Epithelial cell of prostate (primary cell): ENCODE data around the gene DLG4.

Experiments
- DNase-seq: peaks from one replicate; pipeline ENCODE4 v3.0.0-alpha.2; 2011; ENCODE audit warnings: low read depth, low spot score
- H3K27ac ChIP-seq: fragments of 450-650 bp; 2 replicates; pipeline ENCODE4 v1.5.1; 2017; ENCODE audit warnings: mild to moderate bottlenecking

Gene DLG4

GRCh38 chr17:7219812-7220592, at the start of gene DLG4, which contains the start of gene ACADVL:
DLG4 (minus strand) TSS chr17:7219836.
ACADVL (plus strand) TSS chr17:7219938; CDS start chr17:7219985, 47 bp downstream.
- no peak for DNase-seq
- H3K27ac ChIP-seq = peak within 1 kb of the TSS; percentile 98

GRCh38 chr17:7266784-7267183, 47.1 kb upstream of the DLG4 start:
- no peak for DNase-seq
- peak overlapping the region; percentile 99 for H3K27ac ChIP-seq

DNA sequence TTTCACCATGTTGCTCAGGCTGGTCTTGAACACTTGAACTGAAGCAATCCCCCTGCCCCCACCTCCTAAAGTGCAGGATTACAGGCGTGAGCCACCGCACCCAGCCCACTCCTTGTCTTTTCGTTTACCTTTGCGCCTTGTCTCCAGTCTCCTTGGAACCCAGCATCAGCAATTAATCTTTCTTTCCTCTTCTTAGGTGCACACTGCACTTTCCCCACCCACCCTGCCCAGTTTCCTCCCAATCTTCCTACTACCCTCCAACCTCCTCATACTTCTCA, 44.1 kb upstream of the DLG4 start:
- DNase-seq = no peak
- peak overlapping the region; percentile 99 for H3K27ac ChIP-seq

GRCh38 chr17:7262935-7263800, 43.5 kb upstream of the DLG4 start:
- no peak for DNase-seq

GRCh38 chr17:7262192-7262934, 42.7 kb upstream of the DLG4 start, which contains the start of gene CLDN7:
CLDN7 (minus strand) TSS chr17:7262478; CDS start chr17:7262043, 435 bp downstream.
- H3K27ac ChIP-seq = peak within 1 kb of the TSS; percentile 99
- DNase-seq = no peak

More at GRCh38 chr17:7262935-7263800, 43.5 kb upstream of the DLG4 start:
- peak overlapping the region; percentile 99 for H3K27ac ChIP-seq

DNA sequence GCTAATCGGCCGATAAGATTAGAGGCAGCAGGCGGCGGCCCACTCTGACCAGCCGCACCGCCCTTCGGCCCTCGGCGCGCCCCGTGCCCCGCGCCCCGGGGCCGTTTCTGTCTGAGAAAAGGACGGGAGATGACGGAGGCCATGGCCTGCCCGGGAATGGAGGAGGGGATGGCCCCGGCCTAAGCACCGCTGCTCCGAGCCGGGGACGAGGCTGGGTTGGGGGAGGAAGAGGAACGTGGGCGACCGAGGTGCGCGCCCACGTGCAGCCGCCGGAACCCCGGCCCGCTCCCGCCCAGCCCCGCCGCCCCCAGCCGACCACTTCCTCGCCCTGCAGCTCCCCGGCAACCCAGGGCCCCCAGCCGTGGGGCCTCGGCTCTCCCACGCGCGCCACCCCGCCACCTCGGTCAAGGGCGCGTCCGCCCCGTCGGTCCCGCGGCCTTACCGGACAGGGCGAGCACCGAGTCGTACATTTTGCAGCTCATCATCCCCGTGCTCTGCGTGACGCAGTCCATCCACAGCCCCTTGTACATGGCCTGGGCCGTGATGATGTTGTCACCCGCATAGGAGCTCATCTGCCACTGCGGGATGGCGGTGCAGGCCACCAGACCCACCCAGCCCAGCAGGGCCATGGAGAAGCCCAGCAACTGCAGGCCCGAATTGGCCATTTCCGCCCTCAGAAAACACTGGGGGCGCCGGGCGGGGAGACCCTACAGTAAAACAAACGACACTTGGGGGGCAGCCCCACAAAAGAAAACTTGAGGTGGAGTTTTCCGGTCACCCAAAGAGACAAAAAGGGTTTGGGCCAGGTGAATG, 41.9 kb upstream of the DLG4 start:
- no peak for DNase-seq
- peak overlapping the region; percentile 99 for H3K27ac ChIP-seq

GRCh38 chr17:7260651-7261378, 41.2 kb upstream of the DLG4 start:
- no peak for DNase-seq
- H3K27ac ChIP-seq = peak overlapping the region; percentile 99

GRCh38 chr17:7260151-7260550, 40.5 kb upstream of the DLG4 start:
- H3K27ac ChIP-seq = peak overlapping the region; percentile 99
- no peak for DNase-seq

GRCh38 chr17:7259555-7259889, 39.9 kb upstream of the DLG4 start:
- H3K27ac ChIP-seq = peak overlapping the region; percentile 99
- DNase-seq = no peak

GRCh38 chr17:7258731-7259554, 39.3 kb upstream of the DLG4 start:
- peak overlapping the region; percentile 99 for H3K27ac ChIP-seq
- peak; percentile 77 for DNase-seq

DNA sequence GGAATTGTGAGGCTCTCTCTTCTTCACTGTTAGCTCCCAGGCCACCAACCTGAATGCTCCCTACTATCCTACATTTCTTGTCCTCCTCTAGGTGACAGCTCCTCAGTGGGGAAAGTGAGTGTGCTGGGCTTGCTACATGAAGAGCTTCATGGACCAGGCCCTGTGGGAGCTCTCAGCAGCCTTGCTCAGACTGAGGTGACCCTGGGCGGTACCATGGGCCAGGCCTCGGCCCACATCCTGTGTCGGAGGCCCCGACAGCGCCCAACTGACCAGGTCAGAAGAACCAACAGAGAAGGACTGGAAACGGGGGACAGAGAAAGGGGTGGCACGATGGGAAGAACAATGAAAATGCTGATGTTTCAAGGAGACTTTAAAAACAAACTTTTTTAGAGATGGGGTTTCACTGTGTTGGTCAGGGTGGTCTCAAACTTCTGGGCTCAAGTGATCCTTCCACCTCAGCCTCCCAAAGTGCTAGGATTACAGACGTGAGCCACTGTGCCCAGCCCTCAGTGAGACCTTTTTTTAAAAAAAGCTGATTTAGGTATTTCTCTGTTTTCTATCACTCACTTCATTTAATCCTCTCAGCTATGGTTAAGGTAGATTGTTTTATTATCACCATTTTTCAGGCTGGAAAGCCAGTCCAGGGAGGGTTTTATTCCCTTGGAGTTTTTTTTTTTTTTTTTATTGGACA, 37.3 kb upstream of the DLG4 start:
- DNase-seq = no peak
- H3K27ac ChIP-seq = peak overlapping the region; percentile 99

- peak overlapping the region; percentile 98 for H3K27ac ChIP-seq
Measured at GRCh38 chr17:7254511-7254910, 34.9 kb upstream of the DLG4 start.

GRCh38 chr17:7253082-7253481, 33.4 kb upstream of the DLG4 start:
- no peak for DNase-seq
- peak overlapping the region; percentile 98 for H3K27ac ChIP-seq

More at GRCh38 chr17:7254511-7254910, 34.9 kb upstream of the DLG4 start:
- DNase-seq = no peak

DNA sequence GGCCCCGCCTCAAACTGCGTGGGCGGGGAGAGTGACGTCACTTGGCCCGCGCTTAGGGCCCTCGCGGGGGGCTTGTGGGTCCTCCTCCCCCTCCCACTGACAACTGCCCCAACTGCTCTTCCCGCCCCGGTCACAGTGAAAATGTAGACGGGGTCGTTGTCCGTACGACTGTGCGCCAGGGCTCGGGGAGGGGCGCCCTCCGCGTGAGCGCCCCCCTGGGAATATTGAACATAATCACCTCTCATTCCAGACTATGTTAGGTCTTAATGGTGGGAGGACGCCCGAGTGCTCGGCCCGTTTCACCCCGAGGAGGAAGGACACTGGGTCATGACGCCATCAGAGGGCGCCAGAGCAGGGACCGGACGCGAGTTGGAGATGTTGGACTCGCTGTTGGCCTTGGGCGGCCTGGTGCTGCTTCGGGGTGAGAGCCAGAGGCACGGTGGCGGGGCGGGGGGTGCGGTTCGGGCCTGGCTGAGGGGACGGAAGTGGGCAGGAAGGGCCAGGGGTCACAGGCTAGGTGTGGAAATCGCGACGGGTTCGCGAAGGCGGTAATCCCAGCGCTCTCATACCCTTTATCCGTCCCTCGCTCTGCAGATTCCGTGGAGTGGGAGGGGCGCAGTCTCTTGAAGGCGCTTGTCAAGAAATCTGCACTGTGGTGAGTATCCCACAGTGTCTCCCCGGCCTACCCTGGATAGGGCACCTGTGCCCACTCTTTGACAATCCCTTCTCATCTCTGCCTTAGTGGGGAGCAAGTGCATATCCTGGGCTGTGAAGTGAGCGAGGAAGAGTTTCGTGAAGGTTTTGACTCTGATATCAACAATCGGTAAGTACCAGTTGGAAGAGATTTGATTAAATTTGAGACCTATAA, 32.8 kb upstream of the DLG4 start, which contains the start of gene ELP5:
ELP5 (plus strand) TSS at position 40 of the 868 bp plus-strand sequence; CDS start at position 376, 336 bp downstream.
- peak within 1 kb of the TSS; percentile 98 for H3K27ac ChIP-seq
- DNase-seq = peak; percentile 76

- H3K27ac ChIP-seq = peak within 1 kb of the TSS; percentile 98
- peak; percentile 96 for DNase-seq
Measured at GRCh38 chr17:7251661-7252175, 32.1 kb upstream of the DLG4 start, which contains the start of gene CTDNEP1. CTDNEP1 (minus strand) TSS chr17:7251734; CDS start chr17:7251296, 438 bp downstream.
